Superior temporal gyrus (tissue), 1 donor: Measurements from ENCODE around the gene PMM2.
"Not testable (repeated sequence)": the region's sequence is repeated elsewhere in the genome, so short reads cannot be mapped to it uniquely, and the experiment has no call there.

Experiments
- DNase-seq: peaks from one replicate; pipeline ENCODE4 v3.0.0-alpha.2; 2016; ENCODE audit errors: extremely low spot score

Gene PMM2

DNA sequence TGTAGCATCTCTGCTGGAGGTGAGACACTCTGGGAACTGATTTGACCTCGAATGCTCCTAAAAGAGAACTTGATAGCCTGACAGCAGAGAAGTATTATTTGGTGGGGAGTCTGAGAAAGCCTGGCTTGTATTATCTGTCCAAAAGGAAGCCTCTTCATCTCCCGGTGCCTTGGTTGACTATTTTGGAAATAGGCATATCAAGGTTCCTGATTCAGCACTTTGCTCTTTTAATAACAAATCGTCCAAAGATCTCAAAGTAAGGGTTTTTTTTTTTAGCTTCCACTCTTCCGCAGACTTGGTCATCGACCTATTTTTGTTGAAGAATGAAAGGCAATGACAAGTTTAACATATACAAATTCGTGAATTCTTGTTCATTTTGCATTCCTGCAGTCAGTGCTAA is 15.0 kb upstream of the PMM2 start:
- no peak for DNase-seq

- no peak for DNase-seq
These were observed 12.2 kb upstream of the PMM2 start for GRCh38 chr16:8785408-8785807.

- DNase-seq = not testable (repeated sequence)
These were observed 11.3 kb upstream of the PMM2 start for GRCh38 chr16:8786316-8786715.

GRCh38 chr16:8788578-8789172 is 9.0 kb upstream of the PMM2 start:
- no peak for DNase-seq

GRCh38 chr16:8795091-8795490 is 2.5 kb upstream of the PMM2 start:
- no peak for DNase-seq

DNA sequence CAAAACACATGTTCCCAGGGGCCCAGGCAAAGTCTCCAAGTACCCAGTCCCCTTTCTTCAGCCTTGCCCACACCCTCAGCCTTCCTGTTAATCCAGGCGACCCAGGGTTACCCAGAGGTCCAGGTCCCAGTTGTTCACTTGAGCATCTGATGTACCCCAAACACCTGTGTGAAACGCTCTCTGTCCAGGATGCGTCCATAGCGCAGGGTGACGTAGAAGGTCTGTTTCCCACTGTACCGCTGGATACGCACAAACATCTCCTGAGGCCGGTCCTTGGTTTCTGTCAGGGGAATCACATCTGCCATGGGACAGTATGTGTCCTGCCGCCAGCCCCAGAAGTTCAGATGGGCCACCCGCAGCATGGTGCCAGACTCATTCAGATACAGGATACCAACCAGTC is 1.8 kb upstream of the PMM2 start:
- no peak for DNase-seq

DNA sequence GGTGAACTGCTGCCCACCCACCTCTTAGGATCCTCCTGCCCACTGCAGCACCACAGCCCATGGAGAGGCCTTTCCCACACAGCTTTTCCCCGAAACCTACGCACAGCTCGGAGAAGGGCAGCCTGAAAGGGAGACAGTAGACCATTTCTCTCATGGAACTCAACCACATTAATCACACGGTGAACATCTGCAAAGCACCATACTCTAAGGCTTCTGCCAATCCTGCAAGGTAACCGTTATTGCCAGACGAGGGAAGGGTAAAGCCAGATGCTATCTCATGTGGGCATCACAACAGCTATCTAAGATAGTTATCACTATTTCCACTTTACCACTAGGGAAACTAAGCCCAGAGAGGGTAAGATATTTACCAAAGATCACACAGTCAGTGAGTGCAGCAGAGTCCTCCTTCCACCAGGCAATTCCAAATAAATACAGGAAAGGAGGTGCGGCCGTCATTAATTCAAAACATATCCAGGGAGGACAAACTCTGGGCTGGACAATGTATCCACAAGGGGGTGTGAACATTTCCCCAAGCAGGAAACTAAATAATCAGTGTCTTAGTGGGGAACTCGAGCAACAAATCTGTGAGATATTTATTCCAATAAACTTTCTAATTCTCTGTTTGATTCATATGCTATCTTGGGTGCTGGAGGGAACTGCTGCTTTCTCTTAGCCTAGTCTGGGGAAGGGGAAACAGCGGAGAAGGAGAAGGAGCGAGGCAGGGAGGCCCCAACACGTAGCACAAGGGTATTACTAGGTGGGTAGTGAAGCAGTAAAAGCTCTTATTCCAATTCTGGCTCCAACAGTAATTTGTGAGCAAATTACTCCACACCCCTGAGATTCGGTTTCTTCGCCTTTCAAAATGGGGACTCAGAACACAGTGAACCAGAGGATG is 923 bp upstream of the PMM2 start:
- DNase-seq = no peak

DNA sequence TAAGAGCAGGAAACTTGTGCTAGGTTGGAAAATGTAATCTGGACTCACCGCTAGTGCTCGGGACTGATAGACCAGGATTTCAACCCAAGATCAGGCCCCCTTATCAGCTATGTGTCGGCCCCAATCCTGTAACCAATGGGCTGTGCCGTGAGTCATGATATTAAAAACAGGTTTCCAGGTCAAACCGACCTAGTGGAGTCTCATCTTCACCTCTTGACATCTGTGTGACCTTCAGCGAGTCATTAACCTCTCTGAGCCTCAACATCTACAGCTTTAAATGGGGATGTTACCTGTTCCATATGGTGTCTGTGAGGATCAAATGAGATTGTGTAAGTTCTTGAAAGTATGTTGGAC is 512 bp downstream of the PMM2 start:
- DNase-seq = no peak

GRCh38 chr16:8798535-8799157 is 1.0 kb downstream of the PMM2 start:
- no peak for DNase-seq

DNA sequence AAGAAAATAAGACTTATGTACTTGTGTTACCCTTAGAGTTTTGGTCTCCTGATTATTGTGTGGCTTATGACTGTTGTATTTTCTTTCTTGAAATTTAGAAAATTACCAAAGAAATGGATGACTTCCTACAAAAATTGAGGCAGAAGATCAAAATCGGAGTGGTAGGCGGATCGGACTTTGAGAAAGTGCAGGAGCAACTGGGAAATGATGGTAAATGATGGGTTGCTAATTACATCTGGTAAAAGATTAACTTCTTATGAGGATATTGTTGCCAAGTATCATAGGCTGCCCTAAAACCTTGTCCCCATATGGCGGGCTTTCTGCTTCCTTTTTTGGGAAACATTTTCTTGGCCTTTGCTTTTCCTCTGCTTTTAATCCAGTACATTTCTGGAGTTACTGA is 4.1 kb downstream of the PMM2 start:
- DNase-seq = no peak

DNA sequence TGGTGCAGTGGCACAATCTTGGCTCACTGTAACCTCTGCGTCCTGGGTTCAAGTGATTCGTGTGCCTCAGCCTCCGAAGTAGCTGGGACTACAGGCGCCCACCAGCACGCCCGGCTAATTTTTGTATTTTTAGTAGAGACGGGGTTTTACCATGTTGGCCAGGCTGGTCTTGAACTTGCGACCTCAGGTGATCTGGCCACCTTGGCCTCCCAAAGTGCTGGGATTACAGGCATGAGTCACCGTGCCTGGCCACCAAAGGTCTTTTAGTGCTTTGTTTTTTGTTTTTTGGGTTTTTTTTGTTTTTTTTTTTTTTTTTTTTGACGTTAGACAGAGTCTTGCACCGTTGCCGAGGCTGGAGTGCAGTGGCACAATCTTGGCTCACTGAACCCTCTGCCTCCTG is 6.1 kb downstream of the PMM2 start:
- not testable (repeated sequence) for DNase-seq

GRCh38 chr16:8804313-8804712 is 6.7 kb downstream of the PMM2 start:
- no peak for DNase-seq

- no peak for DNase-seq
These were observed 8.8 kb downstream of the PMM2 start for GRCh38 chr16:8806272-8806983.

- no peak for DNase-seq
These were observed 9.6 kb downstream of the PMM2 start for GRCh38 chr16:8807189-8807588.

GRCh38 chr16:8808009-8808408 is 10.4 kb downstream of the PMM2 start:
- no peak for DNase-seq

DNA sequence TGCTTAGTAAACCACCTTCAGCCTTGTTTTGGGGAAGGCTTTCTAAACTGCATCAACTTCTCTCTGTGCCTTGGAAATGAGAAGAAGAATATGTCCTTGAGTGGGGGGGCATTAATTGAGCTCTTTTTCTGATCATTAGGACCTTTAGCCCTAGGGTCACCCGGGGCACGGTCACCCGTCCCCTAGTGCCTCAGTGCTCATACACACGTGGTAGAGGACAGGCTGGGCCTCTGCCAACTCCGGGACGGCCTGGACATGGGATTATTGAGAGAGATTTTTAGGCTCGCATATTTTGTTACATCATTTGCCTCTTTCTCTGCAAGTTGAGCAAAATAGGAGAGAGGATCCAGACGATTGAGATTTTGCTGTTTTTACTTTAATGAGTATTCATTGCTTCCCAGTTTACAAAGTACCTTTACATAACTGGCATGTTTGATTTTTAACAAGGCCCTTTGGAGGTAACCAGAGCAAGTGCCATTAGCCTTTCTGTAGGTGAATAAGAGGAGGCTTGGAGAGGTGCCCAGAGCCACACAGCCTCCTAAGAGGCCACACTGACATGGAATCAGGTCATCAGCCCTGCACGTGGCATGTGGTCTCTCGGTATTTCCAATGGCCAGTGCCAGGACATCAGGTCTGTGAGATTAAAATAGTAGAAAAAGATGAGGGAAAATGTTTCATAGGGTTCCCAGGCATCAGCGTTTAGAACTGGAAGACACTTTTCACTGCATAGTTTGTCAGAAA is 11.1 kb downstream of the PMM2 start:
- DNase-seq = no peak

DNA sequence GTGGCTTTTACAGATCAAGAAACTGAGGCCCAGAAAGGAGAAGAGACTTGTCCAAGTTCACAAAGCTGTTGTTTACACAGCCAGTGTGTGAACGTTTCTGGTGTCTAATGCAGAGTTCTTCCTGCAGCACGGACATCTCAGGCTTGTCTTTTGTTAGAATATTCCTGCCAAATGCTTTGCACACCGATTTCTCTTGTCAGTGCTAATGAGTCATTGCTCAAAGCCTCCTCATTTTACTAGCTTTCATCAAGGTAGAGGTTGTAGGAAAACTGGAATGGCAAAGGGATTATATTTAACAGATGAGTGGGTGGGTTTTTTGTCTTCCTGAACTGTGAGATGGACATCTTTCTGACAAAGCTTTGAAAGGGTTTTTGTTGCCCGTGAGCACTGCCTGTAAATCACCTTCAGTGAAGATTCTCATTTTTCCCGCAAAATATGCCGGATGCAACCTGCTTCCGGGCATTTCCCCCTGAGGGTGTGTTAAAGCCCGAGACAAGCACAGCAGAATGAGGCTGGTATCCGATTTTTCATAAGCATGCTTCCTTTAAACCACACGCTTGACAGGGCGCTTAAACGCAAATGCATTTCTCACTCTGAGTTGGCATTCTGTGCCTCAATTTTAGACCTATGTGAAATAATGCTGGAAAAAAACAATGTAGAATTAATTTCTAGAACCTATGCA is 14.7 kb downstream of the PMM2 start:
- no peak for DNase-seq

- DNase-seq = no peak
These were observed 16.6 kb downstream of the PMM2 start for GRCh38 chr16:8814095-8814806.

GRCh38 chr16:8816967-8817655 is 19.5 kb downstream of the PMM2 start:
- DNase-seq = no peak
